CD4-positive, alpha-beta T cell treated with Interferon gamma for 1 hour (primary cell): Measurements from ENCODE around the gene NBPF1.
"Not testable (repeated sequence)": the region's sequence is repeated elsewhere in the genome, so short reads cannot be mapped to it uniquely, and the experiment has no call there.

Source experiments
- DNase-seq: peaks from one replicate; pipeline ENCODE4 v3.0.0-alpha.2; 2020

NBPF1 gene

DNA sequence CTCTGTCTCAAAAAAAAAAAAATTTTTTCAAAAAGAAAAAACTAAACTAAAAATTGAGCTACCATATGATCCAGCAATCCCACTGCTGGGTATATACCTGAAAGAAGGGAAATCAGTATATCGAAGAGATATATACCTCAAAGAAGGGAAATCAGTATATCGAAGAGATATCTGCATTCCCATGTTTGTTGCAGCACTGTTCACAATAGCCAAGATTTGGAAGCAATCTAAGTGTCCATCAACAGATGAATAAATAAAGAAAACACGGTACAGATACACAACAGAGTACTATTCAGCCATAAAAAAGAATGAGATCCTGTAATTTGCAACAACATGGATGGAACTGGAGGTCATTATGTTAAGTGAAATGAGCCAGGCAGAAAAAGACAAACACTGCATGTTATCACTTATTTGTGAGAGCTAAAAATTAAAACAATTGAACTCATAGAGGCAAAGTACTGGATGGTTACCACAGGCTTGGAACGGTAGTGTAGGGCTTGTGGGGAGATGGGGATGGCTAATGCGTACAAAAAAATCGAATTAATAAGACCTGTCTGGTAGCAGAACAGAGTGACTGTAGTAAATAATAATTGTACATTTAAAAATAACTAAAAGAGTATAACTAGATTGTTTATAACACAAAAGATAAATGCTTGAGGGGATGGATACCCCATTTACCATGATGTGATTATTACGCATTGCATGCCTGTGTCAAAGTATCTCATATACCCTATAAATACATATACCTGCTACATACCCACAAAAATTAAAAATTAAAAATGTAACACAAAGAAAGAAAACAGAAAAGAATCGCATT, 28.0 kb upstream of the NBPF1 start:
- DNase-seq = not testable (repeated sequence)

DNA sequence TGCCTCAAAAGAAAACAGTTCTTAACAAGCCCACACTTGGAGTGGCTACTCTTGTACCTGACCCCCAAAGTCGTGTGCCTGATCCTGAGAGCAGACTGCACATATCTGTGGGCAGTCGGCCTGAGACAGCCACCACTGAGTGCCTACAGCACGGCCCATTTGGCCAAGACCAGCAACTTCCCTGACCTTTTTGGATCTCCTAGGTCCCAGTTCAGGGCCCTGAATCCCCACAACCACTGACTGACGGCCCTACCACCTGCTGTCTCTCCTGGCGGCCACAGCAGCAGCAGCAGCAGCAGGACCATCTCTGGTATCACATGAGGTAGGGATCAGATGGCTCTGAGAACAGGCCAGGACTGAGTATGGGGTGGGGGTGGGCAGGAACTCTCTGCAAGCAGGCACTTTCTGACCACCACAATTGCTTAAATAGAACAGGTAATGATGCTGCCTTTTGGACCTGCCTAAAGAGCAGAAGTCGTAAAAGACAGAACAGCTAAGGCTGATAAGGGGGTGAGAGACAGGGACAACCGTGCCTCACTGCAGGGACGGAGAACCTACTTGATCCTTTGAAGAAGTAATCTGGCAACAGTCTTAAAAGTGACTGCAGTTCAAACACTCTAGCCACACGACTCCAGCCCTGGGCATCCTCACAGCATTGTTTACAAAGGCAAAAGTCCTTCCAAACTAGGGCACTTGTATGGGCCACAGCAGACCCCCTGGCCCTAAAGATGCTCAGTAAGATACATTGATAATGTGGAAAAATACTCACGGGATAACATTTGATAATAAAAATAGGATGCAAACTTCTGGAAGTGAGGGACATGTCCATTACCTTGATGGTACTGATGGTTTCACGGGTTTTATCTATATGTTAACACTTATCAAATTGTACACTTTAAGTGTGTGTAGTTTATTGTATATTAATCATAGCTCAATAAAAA, 26.0 kb upstream of the NBPF1 start:
- not testable (repeated sequence) for DNase-seq

DNA sequence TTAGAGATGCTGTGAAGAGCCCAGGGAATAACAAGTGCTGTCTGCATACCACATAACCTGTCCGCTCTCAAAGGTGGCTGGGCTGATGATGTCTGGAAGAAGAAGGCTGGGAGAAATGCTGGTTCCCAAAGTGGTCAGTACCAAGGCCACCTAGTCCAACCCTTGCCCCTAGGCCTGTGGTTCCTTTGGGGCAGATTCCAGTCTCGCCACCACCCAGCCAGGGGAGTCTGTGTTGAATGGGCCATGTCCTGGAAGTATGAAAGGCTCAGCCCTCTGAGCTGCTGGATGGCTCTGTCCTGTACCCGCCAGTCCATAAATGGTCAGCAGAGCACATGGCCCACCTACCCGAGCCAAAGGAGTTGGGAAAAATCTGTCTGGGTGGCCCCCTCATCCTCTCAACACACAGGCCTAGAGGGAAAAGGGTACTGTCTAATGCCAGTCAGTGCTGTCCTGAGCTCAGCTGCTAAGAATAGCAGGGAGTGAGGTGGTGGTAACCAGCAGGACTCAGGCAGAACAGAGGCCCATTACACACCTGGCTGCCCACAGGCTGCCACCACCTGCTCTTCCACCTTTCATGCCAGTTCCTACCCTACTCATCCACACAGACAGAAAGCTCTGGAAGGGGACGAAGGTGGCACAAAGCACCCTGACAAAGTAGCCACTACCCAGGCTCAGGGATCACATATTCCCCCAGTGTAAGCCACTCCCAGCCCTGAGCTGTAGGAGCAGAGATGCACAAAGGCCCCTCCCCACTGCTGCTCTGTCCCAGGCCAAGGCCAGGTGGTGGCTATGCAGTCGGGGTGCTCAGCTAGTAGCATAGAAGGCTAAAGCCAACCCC, 24.8 kb upstream of the NBPF1 start:
- DNase-seq = not testable (repeated sequence)

DNA sequence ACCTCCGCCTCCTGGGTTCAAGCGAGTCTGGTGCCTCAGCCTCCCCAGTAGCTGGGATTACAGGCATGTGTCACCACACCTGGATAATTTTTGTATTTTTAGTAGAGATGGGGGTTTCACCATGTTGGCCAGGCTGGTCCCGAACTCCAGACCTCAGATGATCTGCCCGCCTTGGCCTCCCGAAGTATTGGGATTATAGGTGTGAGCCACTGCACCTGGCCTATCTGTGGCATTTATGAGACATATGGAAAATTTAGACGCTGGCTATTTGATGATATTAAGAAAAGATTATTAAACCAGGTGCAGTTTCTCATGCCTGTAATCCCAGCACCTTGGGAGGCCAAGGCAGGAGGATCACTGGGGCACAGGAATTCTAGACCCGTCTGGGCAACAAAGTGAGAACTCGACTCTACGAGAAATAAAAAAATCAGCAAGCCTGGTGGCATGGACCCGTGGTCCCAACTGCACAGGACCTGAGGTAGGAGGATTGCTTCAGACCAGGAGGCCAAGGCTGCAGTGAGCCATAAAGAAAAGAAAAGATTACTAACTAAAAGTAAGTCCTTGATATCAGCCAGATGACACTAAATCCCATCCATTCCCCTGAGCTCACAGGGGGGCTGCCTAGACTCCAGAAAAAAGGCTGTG, 23.3 kb upstream of the NBPF1 start:
- DNase-seq = not testable (repeated sequence)

DNA sequence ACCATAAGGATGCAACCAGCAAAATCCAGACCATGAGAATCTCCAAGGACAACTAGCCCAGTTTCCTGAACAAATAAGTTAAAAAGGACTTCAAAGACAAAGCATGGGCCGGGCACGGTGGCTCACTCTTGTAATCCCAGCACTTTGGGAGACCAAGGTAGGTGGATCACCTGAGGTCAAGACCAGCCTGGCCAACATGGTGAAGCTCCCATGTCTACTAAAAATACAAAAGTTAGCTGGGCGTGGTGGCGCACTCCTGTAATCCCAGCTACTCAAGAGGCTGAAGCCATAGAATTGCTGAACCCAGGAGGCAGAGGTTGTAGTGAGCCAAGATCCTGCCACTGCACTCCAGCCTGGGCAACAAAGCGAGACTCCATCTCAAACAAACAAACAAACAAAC, 22.6 kb upstream of the NBPF1 start:
- not testable (repeated sequence) for DNase-seq

DNA sequence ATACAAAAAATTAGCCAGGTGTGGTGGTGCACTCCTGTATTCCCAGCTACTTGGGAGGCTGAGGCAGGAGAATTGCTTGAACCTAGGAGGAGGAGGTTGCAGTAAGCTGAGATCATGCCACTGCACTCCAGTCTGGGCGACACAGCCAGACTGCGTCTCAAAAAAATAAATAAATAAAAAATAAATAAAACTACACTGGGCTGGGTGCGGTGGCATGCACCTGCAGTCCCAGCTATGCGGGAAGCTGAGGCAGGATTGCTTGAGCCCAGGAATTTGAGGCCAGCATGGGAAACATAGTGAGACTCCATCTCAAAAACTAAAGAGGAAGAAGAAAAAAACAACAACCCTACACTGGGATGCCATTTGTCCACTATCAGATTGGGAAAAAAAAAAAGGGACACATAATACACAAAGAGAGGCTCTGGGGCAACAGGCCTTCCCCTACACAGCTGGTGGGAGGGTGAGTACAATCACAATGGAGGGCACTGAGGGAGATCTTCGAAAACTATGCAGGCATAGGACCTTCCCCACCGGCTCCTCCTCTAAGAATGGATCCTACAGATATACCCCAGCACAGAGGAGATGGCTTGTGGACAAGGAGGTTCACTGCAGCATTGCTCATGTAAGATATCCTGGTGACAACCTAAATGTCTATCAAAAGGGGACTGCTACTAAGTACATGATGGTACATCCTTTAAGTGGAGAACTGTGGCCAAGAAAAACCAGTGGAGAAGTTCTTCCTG, 20.3 kb upstream of the NBPF1 start:
- not testable (repeated sequence) for DNase-seq

DNA sequence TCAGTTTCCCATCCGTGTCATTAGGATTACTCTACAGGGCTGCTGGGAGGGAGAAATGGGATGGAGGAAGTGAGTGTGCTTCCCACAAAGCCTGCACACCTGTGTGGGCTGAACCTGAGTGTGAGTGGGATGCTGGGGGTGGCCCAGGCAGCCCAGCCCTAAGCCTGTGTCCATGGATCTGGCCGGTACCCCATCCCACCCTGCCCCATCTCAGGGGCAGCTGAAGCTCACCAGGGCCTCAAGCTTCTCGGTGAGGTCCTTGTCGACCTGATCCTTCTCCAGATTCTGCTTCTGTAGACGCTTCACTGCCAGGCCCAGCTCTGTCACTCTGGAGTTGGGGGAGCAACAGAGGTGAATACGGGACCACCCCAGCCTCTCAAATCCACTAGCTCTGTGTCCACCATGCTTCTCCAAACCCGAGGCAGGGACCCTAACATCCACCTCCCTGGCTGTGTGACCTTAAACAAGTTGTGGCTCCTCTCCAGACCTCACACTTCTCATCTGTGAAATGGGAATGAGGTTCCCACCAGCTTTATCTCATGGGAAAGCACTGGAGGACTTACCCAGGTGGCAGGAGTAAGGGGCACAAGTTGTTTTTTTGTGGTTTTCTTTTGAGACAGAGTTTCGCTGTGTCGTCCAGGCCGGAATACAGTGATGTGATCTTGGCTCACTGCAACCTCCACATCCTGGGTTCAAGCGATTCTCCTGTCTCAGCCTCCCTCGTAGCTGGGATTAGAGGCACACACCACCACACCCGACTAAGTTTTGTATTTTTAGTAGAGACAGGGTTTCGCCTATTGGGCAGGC, 18.9 kb upstream of the NBPF1 start:
- DNase-seq = not testable (repeated sequence)

DNA sequence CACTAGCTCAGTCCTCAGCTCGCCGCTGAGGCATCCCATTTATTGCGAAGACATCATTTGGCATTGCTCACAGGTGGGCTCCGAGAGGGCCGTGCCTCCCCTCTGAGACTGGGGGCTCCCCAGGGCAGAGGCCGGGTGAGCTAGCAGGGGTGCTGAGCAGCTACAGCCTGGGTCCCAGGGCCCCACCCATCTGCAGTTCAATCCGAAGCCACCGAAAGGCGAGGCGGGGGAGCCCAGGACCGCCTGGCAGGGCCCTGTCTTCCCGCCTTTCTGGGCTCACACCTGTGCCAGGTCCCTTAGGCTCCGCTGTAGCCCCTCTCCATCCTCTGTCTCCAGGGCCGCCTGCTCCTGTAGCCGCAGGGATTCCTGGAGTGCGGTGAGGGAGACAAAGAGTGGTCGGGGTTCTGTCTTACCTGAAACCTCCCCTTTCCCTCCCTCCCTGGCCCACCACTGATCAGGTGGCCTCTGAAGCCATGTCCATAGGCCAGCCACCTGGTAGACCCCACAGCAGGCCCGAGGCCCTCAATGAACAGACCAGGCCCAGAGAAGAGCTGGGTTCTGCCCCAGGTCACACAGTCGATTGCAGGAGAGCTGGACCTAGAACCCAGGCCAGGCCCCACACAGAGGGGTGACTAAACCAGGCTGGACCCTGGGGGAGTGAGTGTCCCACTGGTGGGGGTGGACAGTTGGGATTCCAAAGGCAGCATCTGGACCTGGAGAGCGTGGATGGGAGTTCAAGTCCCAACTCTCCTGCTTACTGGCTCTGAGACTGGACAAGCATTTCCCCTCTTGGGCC, 18.1 kb upstream of the NBPF1 start:
- no peak for DNase-seq

DNA sequence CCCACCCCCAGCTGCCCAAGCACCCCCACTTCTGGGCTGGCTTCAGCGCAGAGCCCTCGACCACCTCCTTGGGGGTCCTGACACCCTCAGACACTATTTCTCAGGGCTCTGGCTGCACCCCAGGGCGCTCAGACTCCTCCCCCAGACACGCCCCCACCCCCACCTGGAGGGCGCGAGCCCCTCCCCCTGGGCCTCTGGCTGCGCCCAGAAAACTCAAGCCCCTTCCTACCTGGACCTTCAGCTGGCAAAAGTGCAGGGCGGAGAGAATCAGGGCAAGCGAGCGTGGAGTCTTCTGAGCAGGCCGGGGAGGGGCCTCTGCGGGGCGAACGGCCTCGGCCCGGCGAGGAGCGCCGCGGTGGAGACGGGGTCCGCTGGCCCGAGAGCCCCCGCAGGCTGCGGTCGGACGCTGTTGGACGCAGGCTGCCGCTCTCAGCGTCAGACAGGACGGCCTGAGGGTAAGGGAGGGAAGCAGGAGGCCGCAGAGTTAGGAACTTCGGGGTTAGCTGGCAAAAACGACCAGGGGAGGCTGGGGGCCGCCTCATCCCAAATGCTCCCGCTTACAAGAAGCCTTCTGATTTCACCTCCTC, 17.4 kb upstream of the NBPF1 start:
- DNase-seq = no peak

DNA sequence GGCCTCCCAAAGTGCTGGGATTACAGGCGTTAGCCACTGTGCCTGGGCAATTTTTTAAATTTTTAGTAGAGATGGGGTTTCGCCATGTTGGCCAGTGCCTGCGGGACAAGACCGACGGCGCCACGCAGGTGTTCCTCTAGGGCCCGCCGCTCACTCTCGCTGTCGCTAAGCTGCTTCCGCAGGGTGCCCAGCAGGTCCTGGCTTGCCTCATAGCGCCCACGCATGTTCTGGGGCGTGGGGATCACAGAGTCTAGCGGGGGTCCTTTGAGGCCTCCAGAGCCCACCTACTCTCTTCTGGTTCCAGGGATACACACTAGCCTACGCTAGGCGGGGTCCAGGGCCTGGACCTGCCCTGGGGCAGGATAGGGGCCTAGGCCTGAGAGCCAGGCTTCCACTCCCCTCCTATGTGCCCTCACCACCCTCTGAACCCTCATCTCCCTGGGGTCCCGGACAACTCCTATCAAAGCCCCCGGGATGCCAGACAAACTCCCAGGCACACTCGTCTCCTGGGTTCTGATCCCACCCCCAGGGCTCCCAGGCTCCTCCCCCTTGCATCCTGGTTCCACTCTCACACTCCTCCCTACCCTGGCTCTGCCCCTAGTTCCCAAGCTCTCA, 16.7 kb upstream of the NBPF1 start:
- DNase-seq = not testable (repeated sequence)

DNA sequence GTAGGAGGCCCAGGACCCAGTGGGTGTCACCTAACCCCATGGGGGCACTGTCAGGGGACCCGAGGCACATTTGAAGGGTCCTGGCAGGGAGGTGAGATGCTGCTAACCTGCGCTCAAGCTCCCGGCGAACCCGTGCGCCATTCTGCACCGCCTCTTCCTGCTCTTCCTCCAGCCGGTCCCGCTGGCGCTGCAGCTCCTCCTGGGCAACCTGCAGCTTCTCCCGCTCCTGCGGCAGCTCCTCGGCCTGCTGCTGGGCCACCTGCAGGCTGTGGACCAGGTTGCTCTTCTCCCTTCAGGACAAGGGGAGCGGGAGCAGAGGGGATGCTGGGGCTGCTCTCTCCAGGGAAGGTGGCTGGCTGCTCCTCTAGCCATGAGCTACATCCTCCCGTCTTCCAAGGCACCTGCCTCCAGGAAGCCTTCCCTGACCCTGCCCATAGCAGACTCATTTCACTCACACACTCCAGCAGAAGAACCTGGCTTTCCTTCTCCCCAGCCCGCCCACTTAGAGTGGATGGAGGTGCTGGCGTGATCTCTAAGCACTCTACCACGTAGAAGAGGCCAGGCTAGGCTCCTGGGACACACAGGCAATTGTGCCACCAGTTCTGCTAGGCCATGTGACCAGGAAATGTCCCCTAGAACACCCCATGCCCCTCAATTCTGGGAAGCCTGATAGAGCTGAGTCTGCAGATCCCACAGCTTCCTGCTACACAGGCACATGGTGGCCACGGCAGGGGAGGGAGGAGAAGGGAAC, 15.2 kb upstream of the NBPF1 start:
- no peak for DNase-seq

DNA sequence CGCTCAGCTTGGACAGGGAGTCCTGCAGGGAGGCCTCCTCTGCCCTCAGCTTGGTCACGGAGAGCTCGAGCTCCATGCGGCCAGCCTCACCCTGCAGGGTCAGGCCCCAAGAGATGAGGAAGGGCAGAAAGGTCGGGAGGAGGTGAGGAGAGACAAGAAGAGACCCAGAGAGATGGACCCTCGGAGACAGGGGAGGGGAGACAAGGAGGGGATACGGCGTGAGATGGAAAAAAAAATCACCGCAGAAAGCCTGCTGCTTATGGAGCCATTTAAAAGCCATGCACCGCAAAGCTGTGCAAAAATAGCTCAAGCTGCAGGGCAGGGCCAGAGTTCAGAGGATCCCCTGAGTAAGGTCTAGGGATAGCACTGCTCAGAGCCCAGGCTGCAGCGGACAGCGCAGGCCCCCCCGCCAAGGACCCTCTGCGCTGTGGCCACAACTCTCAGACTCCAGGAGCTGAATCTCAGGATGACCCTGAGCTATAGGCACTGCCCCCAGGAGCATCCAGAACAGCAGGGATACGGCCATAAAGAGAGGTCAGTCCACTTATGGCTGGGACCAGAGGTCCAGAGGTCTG, 13.1 kb upstream of the NBPF1 start:
- not testable (repeated sequence) for DNase-seq

DNA sequence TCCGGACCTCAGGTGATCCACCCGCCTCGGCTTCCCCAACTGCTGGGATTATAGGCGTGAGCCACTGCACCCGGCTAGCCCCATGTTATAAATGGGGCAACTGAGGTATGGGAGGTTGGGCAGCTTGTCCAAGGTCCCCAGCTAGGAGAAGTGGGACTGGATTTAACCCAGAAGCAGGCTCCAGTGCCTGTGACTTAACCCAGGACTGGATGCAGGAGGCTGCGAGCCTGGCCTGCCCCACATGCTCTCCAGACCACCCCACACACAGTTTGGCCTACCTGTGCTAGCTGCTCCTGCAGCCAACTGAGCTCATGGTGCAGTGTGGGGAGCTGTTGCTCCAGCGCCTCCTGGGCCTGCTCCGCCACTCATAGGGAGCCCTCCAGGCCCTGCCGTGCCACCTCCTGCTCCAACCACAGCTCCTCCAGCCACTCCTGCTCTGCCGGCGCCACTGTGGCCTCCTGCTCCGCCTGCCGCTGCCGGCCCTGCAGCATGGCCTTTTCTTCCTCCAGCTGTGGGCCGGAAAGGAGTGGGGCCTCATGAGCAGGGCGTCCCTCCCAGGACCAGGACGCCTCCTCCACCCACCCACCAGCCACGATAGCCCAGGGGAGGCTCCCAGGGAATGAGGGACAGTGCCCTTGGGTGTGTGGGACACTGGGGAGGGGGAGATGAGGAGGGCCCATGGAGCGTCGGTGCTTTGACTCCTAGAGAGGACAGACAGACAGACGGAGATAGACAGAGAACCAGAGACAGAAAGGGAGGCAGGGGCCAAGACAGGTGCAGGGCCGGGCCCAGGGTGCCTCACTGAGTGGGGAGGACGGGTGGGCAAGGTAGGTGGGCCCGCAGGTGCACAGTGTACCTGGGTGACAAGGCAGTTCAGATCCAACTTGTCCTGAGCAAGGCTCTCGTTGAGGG, 12.4 kb upstream of the NBPF1 start:
- DNase-seq = no peak

DNA sequence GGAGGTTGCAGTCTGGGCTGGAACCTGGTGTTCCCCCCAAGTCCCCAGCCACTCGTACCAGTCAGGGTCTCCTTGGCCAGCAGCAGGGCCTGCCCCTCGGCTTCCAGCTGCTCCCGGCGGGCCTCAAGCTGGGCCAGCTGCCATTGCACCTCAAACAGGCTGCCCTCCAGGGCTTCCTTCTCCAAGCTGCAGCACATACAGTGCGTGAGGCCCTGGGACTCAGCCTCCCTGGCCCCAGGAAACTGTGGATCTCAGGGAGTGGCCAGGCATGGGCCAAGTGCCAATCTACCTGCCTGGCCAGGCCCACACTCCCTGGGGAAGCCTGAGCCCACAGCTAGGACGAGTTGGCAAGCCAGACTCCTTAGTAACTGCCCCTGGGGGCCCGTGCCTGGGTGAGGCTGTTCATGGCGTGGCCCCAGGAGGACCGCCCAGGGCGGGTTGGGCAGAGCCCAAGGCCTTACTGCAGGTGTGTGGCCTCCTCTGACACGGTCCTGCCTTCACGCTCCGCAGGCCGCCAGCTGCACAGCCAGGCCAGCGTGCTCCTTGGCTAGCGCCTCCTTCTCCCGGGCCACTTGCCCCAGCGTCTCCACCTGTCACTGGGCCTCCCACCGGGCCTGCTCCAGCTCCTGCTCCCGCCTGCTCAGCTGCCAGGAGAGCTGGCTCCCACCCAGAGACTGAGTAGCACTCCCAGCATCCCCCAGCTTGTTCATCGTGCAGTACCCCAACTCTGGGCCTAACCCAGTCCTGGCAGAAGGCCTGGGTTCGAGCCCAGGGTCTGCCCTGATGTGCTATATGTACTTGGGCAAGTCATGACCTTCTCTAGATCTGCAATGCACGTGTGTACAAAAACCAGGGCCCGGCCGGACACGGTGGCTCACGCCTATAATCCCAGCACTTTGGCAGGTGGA, 10.7 kb upstream of the NBPF1 start:
- not testable (repeated sequence) for DNase-seq

DNA sequence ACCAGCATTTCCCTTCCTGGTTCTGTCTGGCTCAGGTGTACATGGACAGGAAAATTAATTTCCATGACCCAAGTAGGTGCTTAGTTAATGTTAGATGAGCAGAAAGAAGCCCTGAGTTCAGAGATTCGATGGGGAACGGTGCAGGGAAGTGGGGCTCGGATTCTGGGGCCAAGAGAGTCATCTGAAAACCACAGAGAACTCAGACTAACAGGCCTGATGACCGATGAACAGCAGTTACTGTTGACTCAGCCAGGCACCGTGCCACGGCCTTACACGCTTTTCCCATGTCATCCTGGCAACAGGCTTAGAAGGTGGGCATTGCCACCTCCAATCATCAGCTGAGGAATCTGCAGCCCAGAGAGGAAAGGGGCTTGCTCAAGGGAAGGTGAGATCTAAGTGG, 10.0 kb upstream of the NBPF1 start:
- DNase-seq = not testable (repeated sequence)
